Activated CD8-positive, alpha-beta memory T cell treated with anti-CD3 and anti-CD28 coated beads for 48 hours (primary cell): ENCODE data around the gene SPATA31D1.
"Not testable (repeated sequence)": the region's sequence is repeated elsewhere in the genome, so short reads cannot be mapped to it uniquely, and the experiment has no call there.

Source experiments
- DNase-seq, 3 experiments: peaks; one replicate each; pipeline ENCODE4 v3.0.0-alpha.2; 2020; ENCODE audit warnings: low read depth in 2 of 3, low spot score in 2 of 3

Gene SPATA31D1

DNA sequence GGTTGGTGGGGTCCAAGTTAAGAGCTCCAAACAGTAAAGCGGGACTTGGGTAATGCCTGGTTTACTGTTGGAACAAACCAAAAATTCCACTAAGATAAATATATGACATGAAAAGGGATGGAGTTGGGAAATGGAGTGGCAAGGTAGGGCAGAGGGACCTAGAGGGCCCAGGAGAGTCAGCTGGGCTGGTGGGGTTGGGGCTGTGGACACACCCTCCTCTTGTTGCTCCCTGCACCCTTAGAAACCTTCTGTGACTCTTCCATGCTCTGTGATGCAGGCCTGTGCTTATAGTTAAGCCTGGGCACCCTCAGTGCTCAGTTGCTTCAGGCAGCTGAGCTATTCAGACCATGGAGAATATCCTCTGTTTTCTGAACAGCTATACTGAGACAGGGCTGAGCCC is at the start of gene SPATA31D1:
TSS of gene SPATA31D1 (plus strand) at position 301 of the 400 bp plus-strand sequence. CDS start at position 348, 47 bp downstream.
- not testable (repeated sequence) for DNase-seq

DNA sequence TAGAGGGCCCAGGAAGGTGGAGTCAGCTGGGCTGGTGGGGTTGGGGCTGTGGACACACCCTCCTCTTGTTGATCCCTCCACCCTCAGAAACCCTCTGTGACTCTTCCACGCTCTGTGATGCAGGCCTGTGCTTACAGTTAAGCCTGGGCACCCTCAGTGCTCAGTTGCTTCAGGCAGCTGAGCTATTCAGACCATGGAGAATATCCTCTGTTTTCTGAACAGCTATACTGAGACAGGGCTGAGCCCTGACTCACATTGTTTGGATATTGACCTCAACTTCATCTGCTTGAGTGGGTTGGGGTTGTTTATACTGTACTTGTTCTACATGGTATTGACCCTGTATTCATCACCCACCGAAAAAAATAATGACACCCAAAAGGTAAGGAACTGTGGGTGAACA is 45.2 kb upstream of the SPATA31D1 start, which contains the start of gene SPATA31D3:
TSS of gene SPATA31D3 (plus strand) at position 108 of the 400 bp plus-strand sequence. CDS start at position 194, 86 bp downstream.
- DNase-seq = not testable (repeated sequence)

DNA sequence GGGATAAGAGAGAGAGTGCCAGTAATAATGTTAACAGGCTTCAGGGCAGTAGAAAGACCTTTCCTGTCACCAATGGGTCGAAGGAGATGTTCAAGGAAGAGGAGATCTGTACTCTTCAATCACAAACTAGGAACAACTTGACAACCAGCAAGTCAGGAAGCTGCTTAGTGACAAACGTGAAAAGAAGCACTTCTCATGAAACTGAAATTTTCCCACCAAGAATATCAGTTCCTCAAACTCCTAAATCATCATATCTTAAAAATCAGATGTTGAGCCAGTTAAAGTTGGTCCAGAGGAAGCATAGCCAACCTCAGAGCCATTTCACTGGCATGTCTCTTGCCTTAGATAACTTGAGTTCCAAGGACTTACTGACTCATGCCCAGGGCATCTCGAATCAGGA is 39.9 kb upstream of the SPATA31D1 start:
- DNase-seq = not testable (repeated sequence)

DNA sequence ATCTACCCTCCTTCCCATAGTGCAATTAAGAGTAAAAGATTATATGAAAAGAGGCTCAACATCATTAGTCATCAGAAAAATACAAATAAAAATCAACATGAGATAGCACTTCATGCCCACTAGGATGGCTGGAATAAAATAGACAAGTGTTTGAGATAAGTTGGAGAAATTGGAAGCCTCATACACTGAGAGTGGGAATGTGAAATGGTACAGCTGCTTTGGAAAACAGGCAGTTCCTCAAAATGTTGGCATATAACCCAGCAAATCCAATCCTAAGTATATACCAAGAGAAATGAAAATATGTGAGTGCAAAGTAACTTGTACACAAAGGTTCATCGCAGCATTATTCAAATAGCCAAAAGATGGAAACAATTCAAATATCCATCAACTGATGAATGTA is 35.5 kb upstream of the SPATA31D1 start:
- no peak for DNase-seq

DNA sequence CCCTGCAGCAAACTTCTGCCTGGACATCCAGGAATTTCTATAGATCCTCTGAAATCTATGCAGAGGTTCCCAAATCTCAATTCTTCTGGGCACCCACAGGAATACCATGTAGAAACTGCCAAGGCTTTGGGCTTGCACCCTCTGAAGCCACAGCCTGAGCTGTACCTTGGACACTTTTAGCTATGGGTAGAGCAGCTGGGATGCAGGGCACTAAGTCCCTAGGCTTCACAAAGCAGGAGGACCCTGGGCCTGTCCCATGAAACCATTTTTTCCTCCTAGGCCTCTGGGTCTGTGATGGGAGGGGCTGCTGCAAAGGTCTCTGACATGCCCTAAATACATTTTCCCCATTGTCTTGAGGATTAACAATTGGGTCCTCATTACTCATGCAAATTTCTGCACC is 32.9 kb upstream of the SPATA31D1 start:
- no peak for DNase-seq

DNA sequence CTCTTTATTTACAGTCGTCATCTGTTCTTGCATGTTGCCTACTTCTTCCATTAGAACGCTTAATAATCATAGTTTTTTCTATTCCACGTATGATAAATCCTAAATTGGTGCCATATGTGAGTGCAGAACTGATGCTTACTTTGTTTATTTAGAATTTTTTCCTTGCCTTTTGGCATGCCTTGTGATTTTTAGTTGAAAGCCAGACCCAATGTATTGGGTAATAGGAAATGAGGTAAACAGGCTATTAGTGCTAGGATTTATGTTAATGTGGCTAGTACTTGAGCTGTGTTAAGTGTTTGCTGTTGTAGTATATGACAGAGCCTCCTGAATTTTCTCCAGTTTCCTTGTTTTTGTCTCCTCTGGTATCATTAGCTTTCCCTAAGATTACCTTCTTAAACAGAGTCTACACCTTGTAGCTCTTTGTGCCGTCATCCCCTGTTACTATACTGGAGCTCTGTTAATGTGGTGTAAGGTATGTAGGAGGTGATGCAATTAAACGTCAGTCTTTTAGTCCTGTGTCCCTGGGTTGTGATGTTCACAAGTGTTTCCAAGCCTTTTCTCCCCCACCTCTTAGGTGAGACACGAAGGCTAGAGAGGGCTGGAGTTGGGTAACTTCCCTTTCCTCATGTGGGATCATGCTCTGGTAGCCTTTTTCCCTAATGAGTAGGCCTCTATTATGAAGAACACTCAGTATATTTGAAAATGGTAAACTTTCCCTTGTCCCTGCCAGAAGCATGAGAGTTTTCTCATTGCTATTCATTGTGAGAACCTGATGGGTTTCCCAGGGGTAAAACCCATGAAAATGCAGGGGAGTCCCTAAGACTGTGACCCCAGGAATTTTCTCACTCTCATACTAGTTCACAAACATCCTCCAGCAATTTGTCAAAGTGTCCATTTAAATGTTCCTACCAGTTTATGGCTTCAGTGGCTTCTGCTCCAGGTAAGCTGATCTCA is 24.1 kb upstream of the SPATA31D1 start:
- DNase-seq = no peak

DNA sequence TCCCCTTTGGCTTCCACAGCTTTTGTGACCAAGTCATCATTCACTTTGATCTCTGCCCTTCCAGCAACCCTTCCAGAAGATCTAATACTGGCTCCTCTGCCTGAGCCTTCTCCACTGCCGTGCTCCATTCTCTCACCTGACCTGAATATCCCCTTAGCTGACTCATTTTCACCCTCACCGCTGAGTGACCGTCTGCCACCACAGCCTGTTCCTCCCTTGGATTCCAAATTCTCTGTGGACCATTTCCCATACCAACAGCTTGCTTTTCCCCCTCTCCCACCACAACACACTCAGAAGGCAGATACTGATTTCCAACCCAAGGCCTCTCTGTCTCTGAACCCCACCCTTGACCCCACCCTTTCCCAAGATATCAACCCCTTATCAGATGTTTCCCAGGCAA is 20.5 kb upstream of the SPATA31D1 start:
- DNase-seq = no peak

DNA sequence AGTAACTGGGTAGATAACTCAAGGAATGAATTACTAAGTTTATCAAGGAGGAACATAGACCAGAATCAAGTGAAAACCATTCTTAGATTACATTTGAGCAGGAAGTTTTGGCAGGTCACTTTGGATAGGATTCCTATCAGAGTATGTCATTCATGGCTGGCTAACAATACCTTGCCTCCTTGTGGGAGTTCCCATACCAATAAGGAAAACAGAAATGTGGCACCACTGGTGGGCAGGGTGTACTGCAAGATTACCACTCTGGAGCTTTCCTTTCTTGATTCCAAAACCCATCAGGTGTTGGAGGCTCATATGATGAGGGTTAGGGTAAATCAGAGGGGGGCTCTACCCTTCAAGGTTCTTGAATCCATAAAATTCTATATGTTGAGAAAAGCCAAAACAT is 18.6 kb upstream of the SPATA31D1 start:
- DNase-seq = no peak

DNA sequence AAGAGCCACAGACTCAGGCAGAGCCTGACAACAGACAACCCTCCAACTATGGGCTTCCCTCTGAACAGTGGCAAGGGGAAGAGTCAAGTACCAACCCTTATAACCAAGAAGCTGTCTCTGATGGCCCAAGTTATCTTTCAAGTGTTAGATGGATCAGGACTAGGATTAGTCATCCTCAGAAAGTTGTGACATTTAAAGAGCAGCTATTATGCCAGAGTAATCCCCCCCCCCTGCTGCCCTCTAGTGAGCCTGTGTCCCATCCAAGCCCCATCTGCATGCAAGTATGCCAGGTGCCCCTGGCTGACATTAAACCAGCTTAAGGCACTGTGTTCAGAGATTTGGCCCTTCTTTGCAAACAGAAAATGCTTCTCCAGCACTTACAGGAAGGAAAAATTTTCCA is 16.8 kb upstream of the SPATA31D1 start:
- DNase-seq = no peak

DNA sequence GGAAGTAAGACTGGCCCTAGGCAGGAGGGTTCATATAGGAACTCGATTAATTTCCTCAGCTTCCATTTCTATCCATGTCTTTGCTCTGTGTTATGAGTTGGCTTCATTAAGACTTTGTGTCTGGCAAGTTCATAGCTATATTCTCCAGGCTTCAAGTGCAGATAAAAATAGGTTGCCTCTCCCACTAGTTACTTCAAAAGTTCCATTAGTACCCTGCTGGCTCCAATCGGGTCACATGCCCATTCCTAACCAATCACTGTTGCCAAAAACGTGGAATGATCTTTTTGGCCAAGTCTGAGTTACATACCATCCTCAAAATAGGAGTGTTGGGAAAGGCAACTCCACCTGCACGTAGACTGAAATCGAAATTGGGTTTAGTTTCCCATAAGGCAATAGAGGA is 13.8 kb upstream of the SPATA31D1 start:
- DNase-seq = no peak

DNA sequence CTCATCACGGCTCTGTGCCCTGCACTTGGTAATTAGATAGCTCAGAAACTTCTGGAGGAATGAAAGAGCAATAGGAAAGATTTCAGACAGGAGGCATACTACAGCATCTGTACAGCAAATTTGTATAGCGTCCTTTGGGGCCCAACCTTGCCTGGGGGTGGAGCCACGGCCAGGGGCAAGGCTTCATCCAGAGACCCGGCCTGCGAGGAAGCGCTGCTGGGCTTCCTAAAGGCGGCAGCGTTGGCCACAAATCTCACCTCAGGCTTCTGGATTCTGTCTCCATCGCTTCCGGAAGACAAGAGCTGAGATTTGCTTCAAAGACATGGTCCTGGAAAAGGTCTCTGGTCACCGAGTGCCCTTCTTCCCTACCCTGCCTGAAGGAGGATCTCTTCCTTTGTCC is 12.2 kb upstream of the SPATA31D1 start:
- no peak for DNase-seq

DNA sequence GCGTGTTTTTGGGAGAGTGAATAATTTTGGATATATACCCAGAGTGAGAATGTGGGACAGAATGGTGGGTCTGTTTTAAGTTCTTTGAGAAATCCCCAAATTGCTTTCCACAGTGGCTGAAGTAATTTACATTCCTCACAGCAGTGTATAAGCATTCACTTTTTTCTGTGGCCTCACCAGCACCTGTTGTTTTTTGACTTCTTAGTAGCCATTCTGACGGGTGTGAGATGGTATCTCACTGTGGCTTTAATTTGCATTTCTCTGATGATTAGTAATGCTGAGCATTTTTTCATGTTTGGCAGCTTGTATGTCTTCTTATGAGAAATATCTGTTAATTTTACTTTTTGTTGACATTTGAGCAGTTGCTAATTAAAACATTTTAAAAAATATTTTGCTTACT is 9.4 kb upstream of the SPATA31D1 start:
- no peak for DNase-seq

DNA sequence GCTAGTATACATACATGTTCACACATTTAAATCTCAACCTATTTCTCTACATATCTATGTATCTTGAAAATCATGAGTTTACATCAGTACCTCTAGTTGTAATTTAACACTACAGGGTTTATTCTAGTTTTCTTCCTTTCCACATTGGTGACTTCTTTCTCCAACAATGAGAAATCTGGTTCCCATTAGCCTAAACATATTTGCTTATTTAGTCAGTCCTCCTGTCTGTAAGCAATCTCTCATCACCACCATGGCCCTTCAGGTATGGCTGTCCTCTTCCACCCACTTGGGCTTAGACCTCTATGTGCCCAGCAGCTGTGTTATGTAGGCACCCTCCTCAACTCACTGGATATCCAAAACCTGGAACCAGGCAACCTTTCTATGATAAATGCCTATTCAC is 8.0 kb upstream of the SPATA31D1 start:
- DNase-seq = no peak

DNA sequence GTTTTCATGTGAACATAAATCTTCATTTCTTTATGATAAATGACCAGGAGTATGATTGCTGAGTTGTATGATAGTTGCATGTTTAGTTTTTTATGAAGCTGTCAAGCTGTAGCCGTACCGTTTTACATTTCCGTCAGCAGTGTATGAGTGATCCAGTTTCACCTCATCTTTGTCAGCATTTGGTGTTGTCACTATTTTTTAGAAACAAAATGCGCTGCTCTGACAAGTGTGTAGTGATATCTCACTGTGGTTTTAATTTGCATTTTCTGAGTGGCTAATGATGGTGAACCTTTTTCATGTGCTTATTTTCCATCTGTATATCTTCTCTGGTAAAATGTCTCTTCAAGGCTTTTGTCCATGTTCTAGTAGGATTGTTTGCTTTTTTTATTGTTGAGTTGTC is 6.7 kb upstream of the SPATA31D1 start:
- DNase-seq = no peak

DNA sequence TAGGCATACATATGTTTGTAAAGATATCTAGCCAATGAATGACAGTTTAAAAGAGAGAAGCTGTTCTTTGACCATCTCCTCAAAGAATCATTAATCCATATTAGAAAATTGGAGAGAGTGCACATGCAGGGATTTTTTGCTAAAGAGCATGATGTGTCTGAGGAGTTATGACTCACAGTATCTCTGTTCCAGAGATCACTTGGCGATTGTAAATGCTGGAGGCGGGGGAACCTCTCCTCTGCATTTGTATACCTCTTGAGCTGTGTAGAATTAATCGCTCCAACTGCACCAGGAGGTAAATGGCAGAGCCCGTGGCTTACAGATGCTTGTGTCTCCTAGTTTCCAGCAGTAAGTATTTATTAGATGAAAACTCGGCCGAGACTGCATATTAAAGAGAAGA is 3.6 kb upstream of the SPATA31D1 start:
- DNase-seq = no peak

DNA sequence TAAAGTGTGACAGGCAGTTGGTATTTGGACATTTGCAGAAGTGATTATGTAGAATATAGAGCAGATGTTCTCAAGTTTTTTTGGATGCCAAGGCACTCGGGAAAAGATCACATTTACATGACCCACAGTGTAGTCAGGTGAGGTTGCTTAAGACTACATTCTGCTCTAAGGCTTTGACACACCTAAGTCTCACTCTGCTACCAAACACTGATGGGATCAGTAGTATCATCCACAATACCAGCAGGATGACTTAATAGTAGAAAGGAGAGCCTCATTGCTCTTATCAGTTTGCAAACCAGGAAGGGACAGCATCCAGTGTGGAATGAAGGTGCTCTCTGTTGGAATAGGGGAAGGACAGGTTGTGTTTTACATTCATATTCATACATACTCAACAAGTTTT is 2.5 kb upstream of the SPATA31D1 start:
- DNase-seq = no peak

DNA sequence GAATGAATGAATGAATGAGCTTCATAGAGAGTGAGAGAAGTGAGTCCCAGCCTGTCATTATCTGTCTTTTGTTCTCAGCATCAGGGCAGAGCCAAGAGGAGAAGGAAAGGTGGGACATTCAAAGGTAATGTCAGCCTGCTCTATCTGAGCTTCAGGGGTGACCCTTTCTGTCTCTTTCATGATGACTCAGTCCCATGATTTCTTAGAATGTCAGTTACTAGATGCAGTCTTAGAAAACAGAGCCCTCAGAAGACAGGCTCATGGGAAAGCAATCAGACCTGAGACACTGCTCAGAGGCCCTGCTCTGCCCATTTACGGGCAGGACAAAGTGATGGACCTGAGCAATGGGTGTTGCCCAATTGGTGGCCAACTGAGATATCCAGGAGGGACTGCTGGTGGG is 1.1 kb downstream of the SPATA31D1 start:
- no peak for DNase-seq

DNA sequence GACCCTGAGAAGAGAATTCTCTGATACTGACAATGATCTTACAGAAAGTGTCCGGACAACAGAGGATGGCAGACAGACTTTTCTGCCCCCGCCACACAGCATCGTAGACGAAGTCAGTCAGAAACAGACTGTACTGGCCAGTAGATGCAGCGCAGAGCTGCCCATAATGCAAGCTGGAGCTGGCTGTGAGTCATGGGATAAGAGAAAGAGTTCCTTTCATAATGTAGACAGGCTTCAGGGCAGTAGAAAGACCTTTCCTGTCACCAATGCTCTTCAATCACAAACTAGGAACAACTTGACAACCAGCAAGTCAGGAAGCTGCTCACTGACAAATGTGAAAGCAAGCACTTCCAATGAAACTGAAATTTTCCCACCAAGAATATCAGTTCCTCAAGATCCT is 5.1 kb downstream of the SPATA31D1 start:
- no peak for DNase-seq

DNA sequence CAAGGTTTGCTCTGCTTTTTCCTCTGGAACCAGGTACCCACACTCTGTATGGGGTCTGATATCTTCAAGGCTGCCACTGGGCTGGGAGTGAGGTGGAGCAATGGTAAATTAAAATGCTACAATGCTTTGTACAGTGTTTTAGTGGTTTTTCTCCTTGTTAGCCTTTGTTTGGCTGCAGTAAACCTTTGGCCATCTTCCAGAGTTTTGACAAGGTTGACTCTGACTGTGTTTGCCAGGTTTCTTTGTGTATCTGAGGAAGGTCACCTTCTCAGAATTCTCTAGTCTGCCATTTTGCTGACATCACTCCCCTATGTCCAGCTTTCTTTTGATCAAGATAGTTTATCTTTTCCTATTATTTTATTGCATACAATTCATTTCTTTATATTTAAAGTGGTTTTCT is 11.2 kb downstream of the SPATA31D1 start:
- DNase-seq = no peak

DNA sequence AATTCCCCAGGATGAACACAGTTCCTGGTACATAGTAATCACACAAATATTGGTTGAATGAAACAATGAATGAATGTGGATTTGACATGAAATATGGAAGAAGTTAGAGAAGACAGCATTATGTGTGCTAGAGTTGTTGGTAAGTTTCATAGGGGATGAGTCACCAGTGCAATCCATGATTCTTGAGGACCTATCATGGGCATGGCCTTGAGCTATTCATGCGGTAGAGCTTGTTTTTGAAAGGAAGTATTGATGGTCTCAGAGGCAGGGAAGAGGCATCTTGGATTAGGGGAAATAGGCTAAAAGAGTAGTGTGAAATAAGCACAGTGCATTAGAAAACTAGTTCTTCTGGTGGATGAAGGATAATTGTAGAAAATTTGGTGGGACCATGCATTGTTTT is 22.1 kb downstream of the SPATA31D1 start:
- no peak for DNase-seq

DNA sequence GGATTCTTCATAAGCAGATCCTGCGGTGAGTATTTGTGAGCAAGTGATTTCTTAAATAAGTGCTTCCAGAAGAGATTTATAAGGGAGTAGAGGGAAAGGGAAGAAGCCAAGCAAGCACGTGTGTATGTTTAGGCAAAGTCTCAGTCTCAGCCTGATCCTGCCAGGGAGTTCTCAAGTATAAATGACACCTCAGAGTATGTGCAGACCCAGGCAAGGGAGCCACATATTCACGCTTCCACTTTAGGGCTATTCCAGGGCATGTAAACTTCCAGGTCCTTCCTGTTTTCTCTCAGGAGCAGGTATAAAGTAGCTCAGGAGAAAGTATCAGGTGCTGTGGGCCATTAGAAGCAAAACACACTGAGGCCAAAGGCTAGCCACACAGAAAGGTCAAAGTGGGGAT is 22.6 kb downstream of the SPATA31D1 start:
- no peak for DNase-seq

DNA sequence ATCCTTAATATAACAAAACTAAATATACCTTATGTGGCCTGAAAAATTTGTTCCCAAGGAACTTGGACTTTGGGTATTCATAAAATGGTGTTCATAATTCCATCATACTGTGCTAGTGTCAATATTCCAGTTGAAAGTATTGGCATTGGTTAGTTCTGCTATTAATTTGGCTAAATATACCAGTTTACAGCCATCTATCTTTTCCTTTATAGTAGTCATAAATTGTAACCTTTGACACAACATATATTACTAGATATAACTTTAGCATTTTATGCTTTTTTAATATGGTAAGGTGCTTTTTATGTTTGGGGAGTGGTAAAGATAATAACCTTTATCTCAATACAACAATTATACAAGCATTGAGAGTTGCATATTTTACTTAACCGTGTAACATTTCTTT is 23.7 kb downstream of the SPATA31D1 start:
- no peak for DNase-seq

DNA sequence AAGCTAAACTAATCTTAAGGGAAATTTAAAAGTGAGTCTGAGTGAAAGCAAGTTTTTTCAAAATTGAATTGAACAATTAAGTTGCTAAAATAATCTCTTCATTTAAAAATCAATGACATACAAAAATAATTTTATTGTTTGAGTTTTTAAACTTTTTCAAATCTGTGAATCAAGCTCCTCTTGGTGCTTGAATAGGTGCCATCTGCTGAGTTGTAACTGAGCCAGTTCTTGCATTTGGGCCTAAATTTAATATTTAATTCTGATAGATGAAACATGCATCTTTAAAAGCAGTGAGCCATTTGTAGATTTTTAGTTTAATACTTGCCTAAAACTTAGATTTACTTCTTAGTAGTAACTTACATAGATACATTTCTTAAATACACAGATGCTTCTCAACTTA is 31.8 kb downstream of the SPATA31D1 start:
- no peak for DNase-seq
